IPS-NIHi7 (cell line): ENCODE results near the gene AHDC1.
A peak's percentile ranks its signal among the peaks of the same experiment; 100 is the strongest.

Experiments used
- DNase-seq: peaks from one replicate; pipeline ENCODE4 v3.0.0; 2012; ENCODE audit warnings: mixed read lengths; ENCODE audit errors: extremely low spot score

The AHDC1 gene

DNA sequence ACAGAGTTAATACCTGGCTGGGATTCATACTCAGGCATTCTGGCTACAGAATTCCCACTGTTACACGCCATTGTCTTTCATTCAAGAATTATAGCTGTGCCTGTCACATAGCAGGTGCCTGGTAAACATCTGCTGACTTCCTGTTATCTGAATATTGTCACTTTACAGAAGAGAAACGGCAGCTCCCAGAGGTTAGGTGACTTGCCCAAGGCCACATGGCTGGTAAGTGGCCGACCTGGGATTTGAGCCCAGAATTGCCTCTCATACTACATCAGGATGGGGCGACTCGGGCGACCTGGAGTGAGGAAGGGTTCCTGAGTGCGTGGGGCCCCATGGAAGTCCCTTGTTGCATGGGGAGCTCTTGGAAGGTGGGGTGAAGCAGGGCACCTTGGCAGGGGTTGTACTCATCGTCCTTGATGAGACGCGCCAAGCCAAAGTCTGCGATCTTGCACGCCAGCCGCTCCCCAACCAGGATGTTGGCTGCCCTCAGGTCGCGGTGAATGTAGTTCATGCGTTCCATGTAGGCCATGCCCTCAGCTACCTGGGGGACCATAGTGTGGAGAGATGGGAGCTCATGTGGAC, 10.2 kb upstream of the AHDC1 start:
- DNase-seq, result no peak

DNA sequence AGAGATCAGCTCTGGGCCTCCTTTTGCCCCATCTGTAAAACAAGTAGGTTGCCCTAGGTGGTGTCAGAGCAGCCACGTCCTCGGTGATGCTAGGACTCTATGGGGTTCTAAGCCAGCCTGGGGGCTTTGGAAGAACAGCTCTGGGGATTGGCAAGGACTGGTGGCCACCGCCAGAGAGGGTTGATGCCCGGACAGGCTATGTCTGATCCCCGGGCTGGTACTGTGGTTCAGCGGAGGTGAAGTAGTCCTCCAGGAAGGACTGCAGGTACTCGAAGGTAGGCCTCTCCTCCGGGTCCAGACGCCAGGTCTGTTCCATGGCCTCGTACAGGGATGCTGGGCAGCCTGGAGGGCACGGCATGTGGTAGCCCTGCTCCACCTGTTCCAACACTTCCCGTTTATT, 8.8 kb upstream of the AHDC1 start:
- no peak for DNase-seq

DNA sequence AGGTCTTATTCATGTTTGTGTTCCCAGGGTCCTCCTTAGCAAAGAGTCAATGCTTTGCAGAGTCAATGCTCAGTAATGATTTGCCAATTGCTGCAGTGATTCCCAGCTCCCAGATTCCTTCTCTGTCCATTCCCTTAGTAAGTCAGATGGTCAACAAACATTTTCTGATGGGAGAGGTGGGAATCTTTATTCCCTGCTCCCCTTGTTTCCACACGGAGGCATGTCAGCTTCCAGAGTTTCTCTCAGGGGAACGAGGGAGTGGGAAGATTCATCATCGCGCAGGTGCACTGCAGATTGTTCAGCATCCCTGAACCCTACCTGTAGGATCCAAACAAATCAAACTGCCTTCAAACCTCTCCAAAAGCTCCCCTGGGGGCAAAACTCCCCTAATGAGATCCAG, 7.5 kb upstream of the AHDC1 start:
- no peak for DNase-seq

DNA sequence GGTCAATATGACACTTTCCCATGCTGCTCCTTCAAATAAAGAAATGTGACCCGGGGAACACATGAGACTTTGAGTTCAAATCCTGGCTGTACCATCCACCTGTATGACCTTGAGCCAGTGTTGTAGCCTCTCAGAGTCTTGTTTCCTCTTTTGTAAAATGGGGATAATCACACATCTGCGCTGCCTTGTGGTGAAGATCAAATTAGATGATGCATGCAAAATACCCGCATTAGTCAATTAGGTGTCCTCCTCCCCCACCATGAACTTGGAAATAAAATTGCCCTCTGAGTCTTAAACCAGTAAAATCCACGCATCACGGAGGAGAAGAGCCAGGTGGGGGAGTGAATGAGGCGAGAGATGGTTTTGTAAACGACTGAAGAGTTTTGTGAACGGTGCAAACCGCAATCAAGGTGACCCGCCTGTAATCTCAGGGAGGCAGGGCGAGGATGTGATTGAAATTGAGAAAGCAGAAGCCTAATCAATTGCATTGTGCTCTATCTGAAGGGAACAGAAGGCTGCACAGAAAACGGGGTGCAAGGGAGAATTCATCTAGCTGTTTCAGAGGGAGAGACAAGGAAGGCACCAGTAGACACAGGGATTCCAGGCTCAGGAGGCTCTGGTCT, 5.8 kb upstream of the AHDC1 start:
- no peak for DNase-seq

DNA sequence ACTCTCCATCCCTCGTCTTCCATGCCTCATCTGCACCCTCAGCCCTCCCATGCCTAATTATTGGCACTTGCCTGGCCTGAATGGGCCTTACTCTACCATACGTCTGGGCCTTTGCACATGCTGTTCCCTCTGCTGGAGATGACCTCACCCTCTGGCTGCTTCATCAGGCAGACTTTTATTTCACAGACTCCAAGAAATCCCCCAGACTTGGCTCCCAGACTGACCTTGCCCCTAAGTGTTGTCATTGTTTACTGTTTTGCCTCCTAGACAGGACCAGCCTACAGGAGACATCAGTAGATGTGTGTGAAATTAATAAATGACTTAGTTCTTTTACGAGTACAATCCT, 5.2 kb upstream of the AHDC1 start:
- DNase-seq, result no peak

DNA sequence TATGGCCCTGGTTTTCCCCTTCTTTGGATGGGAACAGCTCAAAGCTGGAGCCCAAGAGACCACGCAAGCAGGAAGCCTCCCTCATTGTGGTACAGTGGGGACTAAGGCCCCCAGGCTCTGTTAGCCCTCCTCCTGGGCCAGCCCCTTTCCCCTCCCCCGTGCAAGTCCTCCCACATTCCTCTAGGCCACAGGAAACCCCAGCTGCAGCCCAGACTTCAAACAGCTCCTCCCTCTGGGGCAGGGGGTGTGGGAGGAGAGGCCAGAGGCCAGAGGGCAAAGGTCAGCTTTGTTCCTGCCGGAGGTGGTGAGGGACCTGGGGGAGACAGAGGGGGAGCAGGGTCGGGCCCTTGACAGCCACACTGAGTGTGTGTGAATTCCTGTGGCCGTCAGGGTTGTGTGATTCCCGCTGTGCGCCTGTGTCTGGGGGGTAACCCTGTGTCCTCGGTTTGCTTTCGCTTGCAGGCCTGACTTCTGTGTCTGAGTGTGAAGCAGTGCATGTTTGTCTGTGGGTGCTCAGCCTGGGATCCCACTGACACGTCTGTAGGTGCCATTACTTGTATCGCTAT, 3.4 kb upstream of the AHDC1 start:
- DNase-seq, result peak; percentile 70

DNA sequence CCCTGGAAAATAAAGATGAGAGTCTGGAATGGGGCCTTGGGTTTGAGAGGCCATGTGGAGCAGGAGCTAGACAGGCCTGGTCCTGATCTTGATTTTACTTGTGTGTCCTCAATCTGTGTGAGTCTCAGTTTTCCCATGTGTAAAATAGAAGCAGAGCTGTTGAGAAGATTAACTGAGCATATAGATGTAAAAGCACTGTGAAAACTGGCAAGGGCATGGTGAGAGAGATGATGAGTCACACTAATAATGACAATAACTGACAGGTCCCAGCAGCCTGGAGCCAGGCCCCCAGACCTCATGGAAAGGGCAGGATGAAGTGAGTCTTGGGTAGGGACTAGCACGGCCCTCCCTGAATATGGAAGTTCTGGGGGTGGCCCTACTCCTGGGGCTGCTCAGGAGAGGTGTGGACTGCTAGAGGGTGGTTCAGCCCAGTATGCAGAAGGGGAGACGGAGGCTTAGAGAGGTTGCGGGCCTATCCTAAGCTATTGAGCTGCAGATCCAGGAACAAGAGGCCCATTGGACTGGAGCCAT, 2.8 kb upstream of the AHDC1 start:
- DNase-seq, result no peak

DNA sequence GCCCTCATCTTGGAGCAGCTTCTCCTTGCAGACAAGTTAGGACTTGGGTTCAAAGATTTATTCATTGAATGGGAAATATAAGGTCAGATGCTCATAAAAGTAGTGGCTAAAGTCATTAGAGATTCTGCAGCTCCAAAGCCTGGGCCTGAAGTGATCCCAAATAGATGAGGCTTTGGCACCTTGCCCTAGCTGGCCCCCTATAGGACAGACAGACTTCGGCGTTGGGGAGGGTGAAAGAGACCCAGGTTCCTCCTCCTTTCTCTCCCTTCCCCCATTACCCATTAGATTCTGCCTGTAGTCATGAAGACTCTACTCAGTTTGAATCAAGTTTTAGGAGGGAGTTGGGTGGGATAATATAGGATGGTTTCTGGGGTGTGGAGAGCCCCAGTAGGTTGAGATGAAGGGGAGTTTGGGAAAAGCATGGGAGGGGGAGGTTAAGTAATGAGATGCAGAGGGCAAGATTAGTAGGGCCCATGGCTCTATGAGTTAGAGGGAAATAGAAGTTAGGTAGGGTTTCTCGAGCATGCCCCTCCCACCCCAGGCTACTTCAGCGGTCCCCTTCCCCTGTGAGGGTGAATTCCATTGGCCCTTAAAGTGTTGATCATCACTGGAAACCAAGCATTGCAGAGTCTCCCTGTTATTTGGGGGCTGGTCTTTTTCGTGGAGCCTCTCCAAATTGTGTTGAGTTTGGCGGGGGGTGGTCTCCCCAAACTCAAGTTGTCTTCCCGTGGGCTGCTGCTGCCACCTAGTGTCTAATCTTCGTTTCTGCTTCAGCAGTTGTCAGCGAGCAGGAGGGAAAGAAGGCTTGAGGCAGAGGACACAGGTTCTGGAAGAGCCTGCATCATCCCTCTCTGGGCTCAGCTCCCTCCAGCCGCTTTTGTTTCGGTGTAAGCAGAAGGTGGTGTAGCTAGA, 2.1 kb upstream of the AHDC1 start:
- DNase-seq, result no peak

DNA sequence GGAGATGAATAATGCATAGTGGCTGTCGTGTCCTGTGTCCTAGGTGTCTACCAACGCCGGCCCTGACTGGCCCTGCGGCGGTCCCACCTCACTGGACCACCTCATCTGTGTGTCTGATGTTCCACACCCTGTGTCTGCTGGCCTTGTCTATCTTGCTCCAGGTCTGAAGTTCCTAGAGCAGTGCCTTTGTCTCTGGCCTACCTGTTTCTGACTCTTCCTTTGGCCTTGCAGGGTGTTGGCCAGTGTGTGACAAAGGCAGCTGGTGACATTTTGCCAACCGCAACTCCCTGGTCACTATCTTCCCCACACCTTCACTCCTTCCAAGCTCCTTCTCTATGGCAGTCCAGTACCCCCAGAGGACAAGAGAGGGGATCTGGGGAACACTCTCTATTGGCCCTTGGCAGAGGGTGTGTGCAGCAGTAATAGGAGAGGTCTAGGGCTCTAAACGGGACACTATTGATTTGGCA, 1.4 kb upstream of the AHDC1 start:
- no peak for DNase-seq

DNA sequence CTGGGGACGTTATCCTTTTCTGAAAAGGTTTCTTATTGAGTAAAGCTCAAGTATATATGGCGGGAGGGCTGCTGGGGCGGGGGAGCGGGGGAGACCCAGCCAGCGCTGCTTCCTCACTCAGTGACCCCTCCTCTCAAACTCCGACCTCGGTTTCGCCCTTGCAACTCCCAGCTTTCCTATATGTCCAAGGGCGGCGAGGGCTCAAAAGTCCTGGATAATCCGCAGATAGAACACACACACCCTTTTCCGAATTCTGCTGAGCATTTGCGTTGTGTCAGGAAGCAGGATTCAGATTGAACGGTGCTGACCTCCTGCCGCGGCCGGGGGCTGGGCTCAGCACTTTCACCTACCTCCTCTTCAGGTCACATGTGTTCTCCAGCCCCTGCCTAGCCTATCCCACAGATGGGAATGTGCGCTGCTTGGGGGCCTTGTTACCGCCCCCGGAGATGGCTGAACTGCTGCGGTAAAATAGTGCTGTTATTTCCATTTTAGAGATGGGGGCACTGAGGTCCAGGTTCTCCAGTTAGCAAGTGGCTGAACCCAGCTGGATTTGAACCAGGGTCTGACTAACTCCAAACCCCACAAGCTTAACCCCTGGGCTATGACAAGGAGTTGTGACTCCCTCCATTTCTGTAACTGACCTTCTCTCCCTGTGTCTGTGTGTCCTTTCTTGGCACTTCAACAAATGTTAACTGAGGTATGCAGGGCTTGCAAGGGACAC, 795 bp upstream of the AHDC1 start:
- DNase-seq, result no peak

DNA sequence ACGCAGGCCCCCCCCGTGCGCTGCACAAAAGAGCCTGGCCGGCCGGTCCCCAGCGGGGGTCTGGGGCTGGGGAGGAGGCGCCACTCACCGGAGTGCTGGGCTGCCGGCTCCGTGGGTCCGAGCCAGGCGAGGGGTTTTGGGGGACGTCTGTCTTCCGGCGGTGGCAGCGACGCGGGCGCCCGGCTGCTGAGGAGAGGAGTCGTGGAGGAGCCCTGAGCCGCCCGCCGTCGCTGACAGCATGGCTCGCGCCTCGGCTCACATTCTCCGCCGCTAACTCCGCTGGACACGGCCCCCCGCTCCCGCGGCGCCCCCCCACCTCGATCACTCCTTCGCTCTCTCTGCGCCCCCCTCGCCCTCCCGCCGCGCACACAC, 649 bp downstream of the AHDC1 start:
- no peak for DNase-seq

DNA sequence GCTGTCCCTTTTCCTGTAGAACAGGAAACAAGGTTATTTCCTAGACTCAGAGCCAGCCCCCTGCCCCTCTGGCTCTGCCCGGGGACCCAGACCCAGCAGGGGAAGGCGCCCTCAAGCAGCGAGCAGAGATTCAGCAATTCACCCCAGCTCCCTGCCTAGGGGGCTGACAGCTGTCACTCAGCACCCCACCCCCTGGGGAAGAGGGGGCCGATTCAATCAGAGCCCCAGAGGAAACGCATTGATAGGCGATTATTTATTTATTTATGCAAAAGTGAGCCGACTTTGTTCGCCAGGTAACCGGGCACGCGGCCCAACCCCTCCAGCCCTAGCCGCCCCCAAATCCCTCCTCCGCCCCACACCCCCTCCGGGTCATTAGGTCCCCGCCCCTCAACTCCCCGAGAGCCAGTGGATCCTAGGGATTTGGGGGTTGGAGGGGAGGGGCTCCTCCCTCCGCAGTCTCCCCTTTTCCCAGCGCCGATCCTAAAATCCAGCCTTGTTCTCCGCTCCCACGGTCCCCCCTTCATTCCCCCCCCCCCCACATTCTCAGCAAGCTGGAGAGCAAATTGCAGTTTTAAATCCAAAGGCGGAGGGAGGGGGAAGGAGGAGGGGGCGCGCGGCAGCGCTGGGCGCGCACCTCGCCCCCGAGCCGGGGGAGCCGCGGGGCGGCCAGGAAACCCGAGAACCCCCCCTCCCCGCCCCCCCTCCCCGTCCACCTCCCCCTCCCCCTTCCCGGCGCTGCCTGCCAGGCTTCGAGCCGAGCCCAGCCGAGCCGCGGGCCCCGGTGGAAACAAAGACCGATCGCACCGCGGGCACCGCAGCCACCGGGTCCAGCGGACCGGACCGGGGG, 1.3 kb downstream of the AHDC1 start:
- DNase-seq, result peak; percentile 57

DNA sequence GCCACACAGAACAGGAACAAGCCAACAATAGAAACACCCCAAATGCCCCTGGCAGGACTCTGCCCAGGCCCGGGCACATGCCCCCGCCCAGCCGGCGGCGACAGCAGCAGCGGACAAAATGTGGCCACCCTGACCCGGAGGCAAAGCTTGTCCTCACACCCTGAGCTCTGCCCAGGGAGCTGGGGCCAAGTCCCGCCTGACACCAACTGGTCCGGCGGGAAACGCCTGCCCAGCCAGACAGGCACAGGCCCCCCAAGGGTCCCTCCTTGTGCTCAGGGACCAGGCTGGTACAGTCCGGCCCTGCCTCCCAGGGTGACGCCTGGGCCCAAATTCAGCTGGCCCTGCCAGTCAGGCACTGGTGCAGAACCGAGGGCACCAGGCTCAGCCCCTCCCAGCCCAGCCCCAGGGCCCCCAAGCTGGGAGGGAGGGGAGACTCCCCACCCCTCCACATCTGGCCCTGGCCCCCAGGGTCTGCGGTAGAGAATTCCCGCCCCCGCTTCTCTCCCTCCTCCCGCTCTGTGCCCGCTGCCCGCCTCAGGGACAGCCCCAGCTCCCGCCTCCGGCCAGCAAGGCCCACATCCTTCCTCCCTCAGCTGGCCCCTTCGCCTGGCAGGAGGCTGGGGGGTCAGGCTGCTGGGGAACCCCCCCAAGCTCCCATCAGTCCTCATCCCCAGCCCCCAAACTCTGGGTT, 2.0 kb downstream of the AHDC1 start:
- no peak for DNase-seq

DNA sequence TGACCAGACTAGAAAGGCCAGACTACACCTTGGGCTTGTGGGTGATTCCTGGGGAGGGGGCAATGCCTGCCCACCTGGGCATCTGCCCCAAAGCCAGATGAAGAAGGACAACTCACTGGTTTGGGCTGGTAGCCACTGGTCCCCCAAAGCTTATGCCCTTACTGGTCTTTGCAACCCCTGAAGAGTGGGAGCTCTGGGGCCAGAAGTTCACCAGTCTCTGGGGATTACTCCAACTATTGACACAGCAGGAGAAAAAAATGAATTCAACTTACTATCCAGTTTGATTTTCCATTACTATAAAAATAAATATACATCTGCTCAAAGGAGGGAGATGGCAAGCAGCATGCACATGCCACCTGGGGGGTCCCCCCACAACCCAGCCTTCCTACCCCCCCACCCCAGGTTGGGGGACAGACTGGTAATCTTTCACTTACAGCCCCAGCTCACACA, 2.6 kb downstream of the AHDC1 start:
- DNase-seq, result no peak

DNA sequence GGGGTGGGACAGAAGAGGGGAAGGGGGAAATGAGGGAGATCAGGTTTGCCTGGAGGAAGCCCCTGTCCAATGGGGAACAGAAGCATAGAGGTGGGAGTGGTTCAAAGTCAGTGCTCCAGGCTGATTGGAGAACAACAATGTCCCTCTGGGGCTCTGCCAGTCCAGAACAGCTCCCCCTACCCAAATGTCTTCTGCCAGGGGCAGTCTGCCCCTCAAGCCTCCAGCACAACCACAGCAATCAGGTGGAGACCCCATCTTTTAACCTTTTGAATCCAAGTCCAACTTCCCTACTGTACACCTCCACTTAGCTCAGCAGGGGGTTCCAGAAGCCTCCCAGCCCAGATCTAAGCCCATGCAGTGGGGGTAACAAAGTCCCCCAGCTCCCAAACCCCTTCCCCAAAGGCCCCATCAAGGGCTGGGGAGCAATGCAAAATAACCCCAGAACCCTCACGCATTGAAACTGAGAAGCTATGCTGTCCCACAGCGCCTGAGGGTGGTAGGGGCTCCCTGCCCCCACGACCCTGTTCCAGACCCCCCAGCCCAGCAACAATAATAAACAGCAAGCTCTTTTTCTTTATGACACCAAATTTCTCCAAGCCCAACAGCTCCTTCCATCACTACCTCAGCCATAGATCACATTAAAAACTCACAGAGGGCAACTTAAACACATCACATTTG, 3.3 kb downstream of the AHDC1 start:
- peak; percentile 78 for DNase-seq

DNA sequence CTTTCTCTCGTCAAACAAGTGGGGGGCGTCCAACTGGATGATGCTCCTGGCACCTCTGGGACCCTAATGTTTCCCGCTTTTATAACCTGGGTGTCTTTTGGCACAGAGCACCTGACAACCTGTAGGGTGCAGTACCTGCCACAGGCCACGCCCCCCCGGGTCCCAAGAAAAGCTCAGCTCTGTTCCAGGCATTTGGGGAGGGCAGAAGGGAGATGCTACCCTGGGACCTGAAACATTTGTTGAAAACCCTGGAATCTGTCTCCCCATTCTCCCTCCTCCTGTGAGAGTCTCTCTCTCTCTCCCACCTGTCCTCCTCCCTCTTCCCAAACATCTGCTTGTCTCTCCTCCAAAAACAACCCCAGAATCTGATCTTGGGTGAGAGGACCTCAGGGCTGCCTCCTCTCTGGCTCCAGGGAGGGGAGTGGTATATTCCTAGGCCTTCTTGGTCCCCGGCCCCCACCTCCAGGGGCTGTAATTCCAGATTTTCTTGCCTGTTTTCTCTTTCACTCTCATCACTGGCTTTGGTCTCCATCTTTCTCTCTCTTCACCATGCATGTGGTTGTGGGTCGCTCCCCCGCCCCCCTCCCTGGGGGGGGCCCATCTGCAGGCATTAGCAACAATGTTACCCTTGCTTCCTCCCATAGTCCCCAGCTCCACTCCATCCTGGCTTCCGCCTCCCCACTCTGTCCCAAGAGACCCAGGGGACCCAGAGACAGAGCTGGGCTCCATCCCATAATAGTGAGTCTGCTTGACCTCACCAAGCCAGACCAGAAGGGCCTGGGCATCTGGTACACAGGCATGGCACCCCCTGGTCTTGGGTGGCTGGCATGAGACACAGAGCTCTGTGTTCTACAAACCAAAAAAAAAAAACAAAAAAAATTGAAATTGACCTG, 4.1 kb downstream of the AHDC1 start:
- no peak for DNase-seq

DNA sequence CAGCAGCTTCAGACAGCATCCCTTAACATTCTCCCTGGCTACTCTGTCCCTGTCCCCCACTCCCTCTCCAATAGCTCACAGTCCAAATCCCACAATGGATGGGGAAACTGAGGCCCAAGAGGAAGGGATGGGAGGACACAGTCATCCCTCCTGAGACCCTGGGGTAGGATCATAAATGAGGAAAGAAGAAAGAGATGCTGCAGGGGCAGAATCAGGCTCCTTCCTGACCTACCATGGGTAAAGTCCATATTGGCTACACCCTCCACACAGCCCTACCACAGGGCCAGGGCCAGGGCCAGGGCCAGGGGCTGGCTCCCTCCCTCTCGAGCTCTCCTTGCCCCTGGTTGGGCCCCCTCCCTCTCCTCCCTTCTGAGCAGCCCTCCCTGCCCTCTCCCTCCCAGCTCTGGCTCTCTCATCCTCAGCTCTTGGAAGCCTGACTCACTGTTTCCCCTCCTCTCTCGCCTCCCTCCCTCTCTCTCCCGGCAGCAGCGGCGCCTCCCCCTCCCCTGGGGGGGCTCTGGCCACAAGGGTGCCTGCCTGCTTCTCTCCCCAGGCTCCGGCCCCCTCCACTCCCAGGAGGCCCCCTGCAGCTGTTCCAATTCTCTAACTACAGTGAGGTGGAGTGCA, 4.9 kb downstream of the AHDC1 start:
- DNase-seq, result no peak

DNA sequence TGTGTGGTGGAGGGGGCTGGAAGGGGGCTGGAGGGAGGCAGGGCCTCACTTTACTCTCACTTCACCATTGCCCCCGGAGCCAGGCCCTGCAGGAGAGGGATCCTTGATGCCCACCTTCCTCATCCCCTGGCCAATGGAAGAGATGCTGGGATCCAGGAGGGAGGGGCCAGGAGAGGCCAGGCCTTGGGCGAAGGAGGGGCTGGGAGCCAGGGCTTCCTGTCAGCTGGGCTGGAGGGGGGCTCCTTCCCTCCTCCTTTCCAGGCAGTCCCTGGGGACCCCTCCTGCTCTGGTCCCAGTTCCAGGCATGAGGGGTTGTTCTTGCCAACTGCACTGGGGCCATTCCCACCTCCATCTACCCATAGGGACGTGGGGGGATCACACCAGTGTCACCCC, 5.7 kb downstream of the AHDC1 start:
- DNase-seq, result peak; percentile 71
